Measurements from ENCODE around the gene PNLIPRP2.

- no peak for TF ChIP-seq TAF7 (optimal IDR thresholded peaks at IDR 0.05; ENCODE audit: borderline replicate concordance, low read depth, low read length)
- TF ChIP-seq, protein P1, sequence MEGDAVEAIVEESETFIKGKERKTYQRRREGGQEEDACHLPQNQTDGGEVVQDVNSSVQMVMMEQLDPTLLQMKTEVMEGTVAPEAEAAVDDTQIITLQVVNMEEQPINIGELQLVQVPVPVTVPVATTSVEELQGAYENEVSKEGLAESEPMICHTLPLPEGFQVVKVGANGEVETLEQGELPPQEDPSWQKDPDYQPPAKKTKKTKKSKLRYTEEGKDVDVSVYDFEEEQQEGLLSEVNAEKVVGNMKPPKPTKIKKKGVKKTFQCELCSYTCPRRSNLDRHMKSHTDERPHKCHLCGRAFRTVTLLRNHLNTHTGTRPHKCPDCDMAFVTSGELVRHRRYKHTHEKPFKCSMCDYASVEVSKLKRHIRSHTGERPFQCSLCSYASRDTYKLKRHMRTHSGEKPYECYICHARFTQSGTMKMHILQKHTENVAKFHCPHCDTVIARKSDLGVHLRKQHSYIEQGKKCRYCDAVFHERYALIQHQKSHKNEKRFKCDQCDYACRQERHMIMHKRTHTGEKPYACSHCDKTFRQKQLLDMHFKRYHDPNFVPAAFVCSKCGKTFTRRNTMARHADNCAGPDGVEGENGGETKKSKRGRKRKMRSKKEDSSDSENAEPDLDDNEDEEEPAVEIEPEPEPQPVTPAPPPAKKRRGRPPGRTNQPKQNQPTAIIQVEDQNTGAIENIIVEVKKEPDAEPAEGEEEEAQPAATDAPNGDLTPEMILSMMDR (IDR thresholded peaks at IDR 0.05; ENCODE audit: control extremely low read depth in 1 of 3, insufficient read depth in 1 of 3, low read depth in 1 of 3, low read length in 3 of 3) = no peak
- no peak for TF ChIP-seq EGR1 (IDR thresholded peaks at IDR 0.05; ENCODE audit: borderline replicate concordance, low read depth, low read length)
- no peak for TF ChIP-seq HDAC2 (IDR thresholded peaks at IDR 0.05; ENCODE audit: borderline replicate concordance in 1 of 2, low read depth in 2 of 2, low read length in 2 of 2)
- no peak for TF ChIP-seq POLR2A (IDR thresholded peaks at IDR 0.05; ENCODE audit: control extremely low read depth in 1 of 2, low read depth in 2 of 2, low read length in 2 of 2)
These were observed 13.6 kb downstream of the PNLIPRP2 start for GRCh38 chr10:116634126-116634975.
